Pancreas (tissue), 10 donors: Measurements from ENCODE around the gene DPYSL3. TPM values are rescaled to one million over a fixed set of nuclear protein-coding genes. Genes with fewer than 3 reads are reported as not detected.

Source experiments
- ATAC-seq, 4 donors: fragments of 200-7000 bp; cut with Tn5 transposase; one replicate each; pipeline versions ENCODE4 v1.8.0 to v1.9.1; 2020; ENCODE audit warnings: mild to moderate bottlenecking in 4 of 4, moderate library complexity in 4 of 4
- DNase-seq, 6 donors: peaks; one replicate each; pipeline ENCODE4 v3.0.0-alpha.2; 2020
- FAIRE-seq: peaks from 2 replicates; lab custom pipeline; 2012; peaks lifted over from hg19 to GRCh38; lab: Jason Lieb, UNC
- H3K27ac ChIP-seq, 4 donors: fragments of 200-600 bp; sonication (generic); 1 replicate in 3 of 4; 2 replicates in 1 of 4; pipeline versions ENCODE4 v1.5.0 to v1.8.0; 2020
- H3K27me3 ChIP-seq, 4 donors: fragments of 200-600 bp; one replicate each; pipeline ENCODE4 v1.8.0; 2021
- H3K36me3 ChIP-seq, 3 donors: fragments of 200-600 bp; sonication (generic) in 1 of 3; one replicate each; pipeline versions ENCODE4 v1.5.0 to v1.8.0; 2020 to 2021
- H3K4me1 ChIP-seq, 3 donors: fragments of 200-600 bp; one replicate each; pipeline ENCODE4 v1.8.0; 2021
- H3K4me3 ChIP-seq, 4 donors: fragments of 200-600 bp; sonication (generic) in 2 of 4; one replicate each; pipeline versions ENCODE4 v1.5.0 to v1.8.0; 2020 to 2021
- H3K9me3 ChIP-seq, 4 donors: fragments of 200-600 bp; one replicate each; pipeline ENCODE4 v1.8.0; 2021
- CTCF ChIP-seq, 4 donors: fragments of 200-600 bp; sonication (generic) in 3 of 4; IDR thresholded peaks; one replicate each; pipeline versions ENCODE4 v1.5.0 to v1.8.0; 2021; ENCODE audit warnings: antibody characterized with exemption in 4 of 4
- WGBS, 2 donors: extraction: QIAGEN DNeasy Blood & Tissue Kit; methylation state at CpG; one replicate each; pipeline ENCODE4 v1.1.7; 2013; 5-methylcytosine and 5-hydroxymethylcytosine counted together
- intact Hi-C, 3 donors: fragments of 100-400 bp; cut with DNase I; formaldehyde crosslinking; loops; one replicate each; pipeline versions ENCODE4 v1.11.1 to v1.14.2; 2022
- polyA plus RNA-seq, 2 donors: library from polyadenylated mRNA; stranded (reverse); fragments of 200-250 nt; gene quantifications; one replicate each; pipeline ENCODE4 v1.2.3, GENCODE V29; 2013
- total RNA-seq, 6 donors: library from RNA; stranded (reverse); fragmentation: NEBNext Ultra II Directional in 4 of 6; extraction: Animal tissue kit (Norgen Biotek cat#: 25700) in 4 of 6; gene quantifications; one replicate each; pipeline versions ENCODE4 v1.2.1 to v1.2.4, GENCODE V29; 2021 to 2023
- donor health status: healthy with polysubstance abuse.
- donor health status: DM: no; HTN: no; CAD: no; lungs with moderate emphysema.
- donor health status: DM: no; HTN: no; CAD: no.
- donor health status: control.
- donor health status: control.
- donor health status: Bipolar disorder and iron deficiency.
- donor health status: DM: yes; HTN: yes; CAD: no.
- donor health status: DM: no; HTN: no; CAD: no.
- donor health status: DM: no; HTN: no; CAD: no.
- donor health status: DM: yes; HTN: yes; CAD: no.

DPYSL3 gene
- total and polyA plus RNA-seq, 8 donors: 1.7 to 18.4 (median 5.0) TPM

- no peaks in the 10 kb centered on the region for H3K9me3 ChIP-seq
- H3K36me3 ChIP-seq: no peaks in the 10 kb centered on the region
- FAIRE-seq (no peak), DNase-seq (no peak), ATAC-seq (no peak)
- H3K4me3 ChIP-seq: no peak overlapping the region
- no peak overlapping the region for H3K27ac ChIP-seq
- no peak for TF ChIP-seq CTCF (IDR thresholded peaks at IDR 0.05)
- H3K27me3 ChIP-seq: no peaks in the 10 kb centered on the region
- H3K4me1 ChIP-seq: peaks cover 0 to 5% (median 4%) of the 10 kb centered on the region in 3 donors
- intact Hi-C loops: no loop called here
These were observed 109.0 kb downstream of the DPYSL3 start for GRCh38 chr5:147400881-147401280.

GRCh38 chr5:147400126-147400809 is 109.6 kb downstream of the DPYSL3 start:
- H3K27ac ChIP-seq: no peak overlapping the region
- no peaks in the 10 kb centered on the region for H3K36me3 ChIP-seq
- no peaks in the 10 kb centered on the region for H3K9me3 ChIP-seq
- TF ChIP-seq CTCF (IDR thresholded peaks at IDR 0.05): no peak
- H3K4me1 ChIP-seq: peaks cover 0 to 5% (median 4%) of the 10 kb centered on the region in 3 donors
- H3K4me3 ChIP-seq: no peak overlapping the region
- ATAC-seq (no peak), FAIRE-seq (no peak), DNase-seq (no peak)
- intact Hi-C loops: no loop called here
- H3K27me3 ChIP-seq: no peaks in the 10 kb centered on the region
- WGBS, 2 donors: 87 to 90% methylated on average over 7 of the region's 7 CpGs

- H3K27ac ChIP-seq: no peak overlapping the region
- H3K36me3 ChIP-seq: no peaks in the 10 kb centered on the region
- ATAC-seq (no peak), DNase-seq (no peak), FAIRE-seq (no peak)
- H3K27me3 ChIP-seq: no peaks in the 10 kb centered on the region
- H3K4me3 ChIP-seq: no peak overlapping the region
- TF ChIP-seq CTCF (IDR thresholded peaks at IDR 0.05): no peak
- H3K9me3 ChIP-seq: no peaks in the 10 kb centered on the region
- 84 to 90% methylated on average over 9 of the region's 9 CpGs for WGBS, 2 donors
- H3K4me1 ChIP-seq: no peaks in the 10 kb centered on the region
- intact Hi-C loops: no loop called here
These were observed 111.0 kb downstream of the DPYSL3 start for GRCh38 chr5:147398860-147399259.

GRCh38 chr5:147397616-147398015 is 112.3 kb downstream of the DPYSL3 start:
- WGBS, 2 donors: 80 to 86% methylated on average over 11 of the region's 11 CpGs
- Histone ChIP-seq H3K4me3 (no peak overlapping the region), H3K27me3 (no peaks in the 10 kb centered on the region), H3K36me3 (no peaks in the 10 kb centered on the region), H3K9me3 (no peaks in the 10 kb centered on the region), H3K27ac (no peak overlapping the region), H3K4me1 (no peaks in the 10 kb centered on the region)
- FAIRE-seq (no peak), ATAC-seq (no peak), DNase-seq (no peak)
- intact Hi-C loops: no loop called here
- no peak for TF ChIP-seq CTCF (IDR thresholded peaks at IDR 0.05)

GRCh38 chr5:147396070-147396823 is 113.6 kb downstream of the DPYSL3 start:
- H3K4me3 ChIP-seq: no peak overlapping the region
- 67 to 95% methylated on average over 8 of the region's 8 CpGs for WGBS, 2 donors

More at GRCh38 chr5:147396070-147396823, 113.6 kb downstream of the DPYSL3 start:
- no peak for TF ChIP-seq CTCF (IDR thresholded peaks at IDR 0.05)
- peak in 3 of 4 donors; percentile 21 to 55 (median 51) for ATAC-seq
- peak in 2 of 6 donors; percentile 14 to 18 for DNase-seq
- intact Hi-C loops: no loop called here
- Histone ChIP-seq H3K4me1 (no peaks in the 10 kb centered on the region), H3K9me3 (no peaks in the 10 kb centered on the region), H3K27ac (no peak overlapping the region), H3K36me3 (no peaks in the 10 kb centered on the region), H3K27me3 (no peaks in the 10 kb centered on the region)
- FAIRE-seq: no peak
